Spinal cord (tissue), 10 donors: Measurements from ENCODE around the gene LMF1. TPM values are rescaled to one million over a fixed set of nuclear protein-coding genes. Genes with fewer than 3 reads are reported as not detected.

Source experiments
- DNase-seq, 6 donors: peaks; one replicate each; pipeline versions ENCODE4 v3.0.0 to v3.0.0-alpha.2; 2013 to 2015; ENCODE audit warnings: low spot score in 6 of 6, low read depth in 4 of 6
- H3K27ac ChIP-seq: one replicate; pipeline ENCODE4 v1.5.1; 2013; ENCODE audit warnings: low read depth, low read length, control low read depth
- H3K27me3 ChIP-seq: one replicate; pipeline ENCODE4 v1.6.1; 2013; ENCODE audit warnings: low read length; ENCODE audit not compliant: control insufficient read depth, insufficient read depth
- H3K36me3 ChIP-seq: one replicate; pipeline ENCODE4 v1.6.1; 2013; ENCODE audit warnings: low read length; ENCODE audit not compliant: control insufficient read depth, insufficient read depth
- H3K4me1 ChIP-seq: one replicate; pipeline ENCODE4 v1.6.1; 2013; ENCODE audit warnings: low read length; ENCODE audit not compliant: control insufficient read depth, insufficient read depth
- H3K4me3 ChIP-seq: one replicate; pipeline ENCODE4 v1.5.1; 2013; ENCODE audit warnings: low read depth, low read length, control low read depth
- H3K9me3 ChIP-seq: one replicate; pipeline ENCODE4 v1.6.1; 2013; ENCODE audit warnings: low read length; ENCODE audit not compliant: control insufficient read depth, insufficient read depth
- WGBS: methylation state at CpG from one replicate; pipeline ENCODE4 v1.1.5; 2013; ENCODE audit warnings: missing lambda C conversion rate; ENCODE audit not compliant: insufficient coverage; 5-methylcytosine and 5-hydroxymethylcytosine counted together
- polyA plus RNA-seq, 2 donors: library from polyadenylated mRNA; unstranded; fragments of 120-200 nt; gene quantifications; one replicate each; pipeline ENCODE4 v1.2.1, GENCODE V29; 2013; ENCODE audit not compliant: insufficient read length in 2 of 2
- total RNA-seq, 2 donors: library from RNA; depleted of rRNA in 1 of 2; stranded (reverse); fragments of 120-200 nt in 1 of 2; fragments of >200 nt in 1 of 2; gene quantifications; one replicate each; pipeline versions ENCODE4 v1.2.3 to v1.2.4, GENCODE V29; 2013 to 2014
- donor health status: healthy.

The LMF1 gene
- total and polyA plus RNA-seq, 4 donors, result 15.1 to 37.5 (median 23.0) TPM

- DNase-seq, result no peak
- 97% methylated on average over 10 of the region's 12 CpGs for WGBS
These were observed 64.5 kb downstream of the LMF1 start for GRCh38 chr16:906296-906695.

GRCh38 chr16:901715-902601 is 68.8 kb downstream of the LMF1 start:
- WGBS, result 76% methylated on average over 29 of the region's 32 CpGs
- no peaks in the 10 kb centered on the region for H3K9me3 ChIP-seq
- no peak for DNase-seq
- peaks cover 45% of the 10 kb centered on the region for H3K36me3 ChIP-seq
- peaks cover 41% of the 10 kb centered on the region for H3K4me1 ChIP-seq
- no peak overlapping the region for H3K4me3 ChIP-seq
- H3K27ac ChIP-seq, result no peak overlapping the region
- no peaks in the 10 kb centered on the region for H3K27me3 ChIP-seq

More at GRCh38 chr16:906296-906695, 64.5 kb downstream of the LMF1 start:
- Histone ChIP-seq H3K4me1 (peaks cover 21% of the 10 kb centered on the region), H3K27me3 (no peaks in the 10 kb centered on the region), H3K27ac (no peak overlapping the region), H3K9me3 (no peaks in the 10 kb centered on the region), H3K36me3 (peaks cover 54% of the 10 kb centered on the region), H3K4me3 (no peak overlapping the region)

- Histone ChIP-seq H3K9me3 (no peaks in the 10 kb centered on the region), H3K4me1 (peaks cover 48% of the 10 kb centered on the region), H3K36me3 (peaks cover 43% of the 10 kb centered on the region), H3K27ac (no peak overlapping the region), H3K27me3 (no peaks in the 10 kb centered on the region), H3K4me3 (no peak overlapping the region)
- 67% methylated on average over 7 of the region's 11 CpGs for WGBS
- DNase-seq, result no peak
These were observed 69.6 kb downstream of the LMF1 start for GRCh38 chr16:901149-901548.

GRCh38 chr16:900211-900610 is 70.6 kb downstream of the LMF1 start:
- DNase-seq, result no peak
- WGBS, result 88% methylated on average over 3 of the region's 7 CpGs

GRCh38 chr16:899683-900060 is 71.1 kb downstream of the LMF1 start:
- no peaks in the 10 kb centered on the region for H3K9me3 ChIP-seq
- H3K27ac ChIP-seq, result no peak overlapping the region
- H3K27me3 ChIP-seq, result no peaks in the 10 kb centered on the region
- peaks cover 60% of the 10 kb centered on the region for H3K4me1 ChIP-seq
- WGBS, result 87% methylated on average over 24 of the region's 24 CpGs
- no peak for DNase-seq
- peaks cover 53% of the 10 kb centered on the region for H3K36me3 ChIP-seq
- H3K4me3 ChIP-seq, result no peak overlapping the region

More at GRCh38 chr16:900211-900610, 70.6 kb downstream of the LMF1 start:
- no peak overlapping the region for H3K4me3 ChIP-seq
- peaks cover 55% of the 10 kb centered on the region for H3K4me1 ChIP-seq
- no peaks in the 10 kb centered on the region for H3K27me3 ChIP-seq
- no peaks in the 10 kb centered on the region for H3K9me3 ChIP-seq
- no peak overlapping the region for H3K27ac ChIP-seq
- H3K36me3 ChIP-seq, result peaks cover 48% of the 10 kb centered on the region

- peaks cover 64% of the 10 kb centered on the region for H3K4me1 ChIP-seq
- no peak overlapping the region for H3K27ac ChIP-seq
- peak in 1 of 6 donors; percentile 48 for DNase-seq
- 75% methylated on average over 33 of the region's 39 CpGs for WGBS
- no peaks in the 10 kb centered on the region for H3K9me3 ChIP-seq
- no peak overlapping the region for H3K4me3 ChIP-seq
- peaks cover 58% of the 10 kb centered on the region for H3K36me3 ChIP-seq
- no peaks in the 10 kb centered on the region for H3K27me3 ChIP-seq
These were observed 71.8 kb downstream of the LMF1 start for GRCh38 chr16:898761-899682.

GRCh38 chr16:898216-898615 is 72.6 kb downstream of the LMF1 start:
- Histone ChIP-seq H3K4me3 (no peak overlapping the region), H3K9me3 (no peaks in the 10 kb centered on the region), H3K4me1 (peaks cover 66% of the 10 kb centered on the region), H3K27ac (no peak overlapping the region), H3K36me3 (peaks cover 64% of the 10 kb centered on the region), H3K27me3 (no peaks in the 10 kb centered on the region)
- DNase-seq, result no peak
- 92% methylated on average over 11 of the region's 11 CpGs for WGBS

GRCh38 chr16:897701-898100 is 73.1 kb downstream of the LMF1 start:
- Histone ChIP-seq H3K4me3 (no peak overlapping the region), H3K9me3 (no peaks in the 10 kb centered on the region), H3K27me3 (no peaks in the 10 kb centered on the region), H3K36me3 (peaks cover 69% of the 10 kb centered on the region), H3K27ac (no peak overlapping the region), H3K4me1 (peaks cover 67% of the 10 kb centered on the region)
- DNase-seq, result no peak
- WGBS, result 87% methylated on average over 14 of the region's 14 CpGs

GRCh38 chr16:897200-897543 is 73.6 kb downstream of the LMF1 start:
- 76% methylated on average over 9 of the region's 18 CpGs for WGBS

More at GRCh38 chr16:897200-897543, 73.6 kb downstream of the LMF1 start:
- H3K36me3 ChIP-seq, result peaks cover 72% of the 10 kb centered on the region
- H3K9me3 ChIP-seq, result no peaks in the 10 kb centered on the region
- H3K4me1 ChIP-seq, result peaks cover 64% of the 10 kb centered on the region
- no peak for DNase-seq
- H3K4me3 ChIP-seq, result no peak overlapping the region
- H3K27ac ChIP-seq, result peak overlapping the region; percentile 64
- H3K27me3 ChIP-seq, result no peaks in the 10 kb centered on the region
